ENCODE data around the gene ATF2. TPM values are rescaled to one million over a fixed set of nuclear protein-coding genes. Genes with fewer than 3 reads are reported as not detected.
A peak's percentile ranks its signal among the peaks of the same experiment; 100 is the strongest.

ATF2 gene
- total and polyA plus RNA-seq, 11 donors: 11.2 to 41.5 (median 24.8) TPM

GRCh38 chr2:175039490-175039889, 128.5 kb downstream of the ATF2 start:
- ATAC-seq: no peak
- peaks cover 0 to 7% (median 0%) of the 10 kb centered on the region in 12 donors for H3K9me3 ChIP-seq
- intact Hi-C loops (cut with DNase I): loop anchor here in 7 of 10 donors (10.0 kb wide), 1 partner anchor 245 kb away; no protein-coding TSS in a partner anchor
- H3K36me3 ChIP-seq: no peaks in the 10 kb centered on the region
- H3K4me3 ChIP-seq: no peak overlapping the region
- WGBS, 4 donors: 82 to 94% (median 84%) methylated on average over 3 of the region's 3 CpGs
- peaks cover 0 to 13% (median 4%) of the 10 kb centered on the region in 12 donors for H3K4me1 ChIP-seq
- no peaks in the 10 kb centered on the region for H3K27me3 ChIP-seq
- no peak overlapping the region for H3K27ac ChIP-seq
- peak in 1 of 5 donors; percentile 57 for DNase-seq
- TF ChIP-seq POLR2A (IDR thresholded peaks at IDR 0.05) (no peak), CTCF (IDR thresholded peaks at IDR 0.05) (no peak)

- DNase-seq: no peak
- no peaks in the 10 kb centered on the region for H3K36me3 ChIP-seq
- H3K4me3 ChIP-seq: no peak overlapping the region
- WGBS, 4 donors: 89 to 93% (median 90%) methylated on average over 5 of the region's 5 CpGs
- no peak for ATAC-seq
- intact Hi-C loops (cut with DNase I): loop anchor here in 7 of 10 donors (10.0 kb wide), 1 partner anchor 246 kb away; no protein-coding TSS in a partner anchor
- H3K9me3 ChIP-seq: peaks cover 0 to 7% (median 0%) of the 10 kb centered on the region in 12 donors
- TF ChIP-seq CTCF (IDR thresholded peaks at IDR 0.05): no peak
- no peak for TF ChIP-seq POLR2A (IDR thresholded peaks at IDR 0.05)
- no peak overlapping the region for H3K27ac ChIP-seq
- H3K4me1 ChIP-seq: peaks cover 0 to 13% (median 4%) of the 10 kb centered on the region in 12 donors
- no peaks in the 10 kb centered on the region for H3K27me3 ChIP-seq
These were observed 129.0 kb downstream of the ATF2 start for GRCh38 chr2:175039031-175039430.

GRCh38 chr2:175037941-175038340, 130.1 kb downstream of the ATF2 start:
- intact Hi-C loops (cut with DNase I): loop anchor here in 7 of 10 donors (10.0 kb wide), 1 partner anchor 247 kb away; no protein-coding TSS in a partner anchor
- H3K27ac ChIP-seq: no peak overlapping the region
- ATAC-seq (no peak), DNase-seq (no peak)
- H3K36me3 ChIP-seq: no peaks in the 10 kb centered on the region
- H3K9me3 ChIP-seq: peaks cover 0 to 7% (median 0%) of the 10 kb centered on the region in 12 donors
- 90 to 95% (median 91%) methylated on average over 2 of the region's 2 CpGs for WGBS, 4 donors
- H3K27me3 ChIP-seq: no peaks in the 10 kb centered on the region
- H3K4me1 ChIP-seq: peaks cover 0 to 13% (median 4%) of the 10 kb centered on the region in 12 donors
- TF ChIP-seq CTCF (IDR thresholded peaks at IDR 0.05): no peak
- no peak for TF ChIP-seq POLR2A (IDR thresholded peaks at IDR 0.05)
- no peak overlapping the region for H3K4me3 ChIP-seq

- H3K27ac ChIP-seq: no peak overlapping the region
- H3K4me1 ChIP-seq: peaks cover 0 to 13% (median 4%) of the 10 kb centered on the region in 12 donors
- intact Hi-C loops (cut with DNase I): loop anchor here in 7 of 10 donors (10.0 kb wide), 1 partner anchor 248 kb away; no protein-coding TSS in a partner anchor
- H3K27me3 ChIP-seq: no peaks in the 10 kb centered on the region
- H3K36me3 ChIP-seq: no peaks in the 10 kb centered on the region
- 69 to 80% (median 76%) methylated on average over 5 of the region's 5 CpGs for WGBS, 4 donors
- ATAC-seq: no peak
- no peak overlapping the region for H3K4me3 ChIP-seq
- H3K9me3 ChIP-seq: no peaks in the 10 kb centered on the region
- DNase-seq: no peak
- peak; percentile 33 to 65 (median 52) for TF ChIP-seq CTCF (IDR thresholded peaks at IDR 0.05)
- TF ChIP-seq POLR2A (IDR thresholded peaks at IDR 0.05): no peak
These were observed 131.4 kb downstream of the ATF2 start for GRCh38 chr2:175036582-175037018.

Measured in heart left ventricle (tissue), 16 donors.